Panc1 (cell line): ENCODE measurements around the gene SSR1. TPM values are rescaled to one million over a fixed set of nuclear protein-coding genes. Genes with fewer than 3 reads are reported as not detected.

Experiments
- ATAC-seq: fragments of 200-7000 bp; cut with Tn5 transposase; 2 replicates; pipeline ENCODE4 v1.9.1; 2020; ENCODE audit warnings: mild to moderate bottlenecking, moderate library complexity
- BruUV-seq: library from RNA; stranded (reverse); fragments of 400-500 nt; replicated peaks from 2 replicates; lab custom pipeline; 2021; lab: Mats Ljungman, UMichigan
- CTCF ChIA-PET: fragments of 300-600 bp; sonication (Branson Sonifier 250); formaldehyde crosslinking; loops from one replicate; lab custom pipeline; 2022; ENCODE audit warnings: antibody characterized with exemption; lab: Charles Lee
- POLR2A ChIA-PET: fragments of 300-600 bp; sonication (Branson Sonifier 250); formaldehyde crosslinking; loops from one replicate; lab custom pipeline; 2022; ENCODE audit warnings: antibody characterized with exemption; lab: Charles Lee
- DNase-seq: peaks from one replicate; pipeline ENCODE4 v3.0.0-alpha.2; 2010; ENCODE audit warnings: low read depth, low spot score
- H3K27ac ChIP-seq: 2 replicates; pipeline ENCODE4 v1.5.1; 2011; ENCODE audit warnings: mild to moderate bottlenecking, low read length, inconsistent platforms
- H3K27me3 ChIP-seq: fragments of 200-500 bp; sonication (Bioruptor generic); 2 replicates; pipeline ENCODE4 v1.6.0; 2014; ENCODE audit warnings: low read length, inconsistent platforms; ENCODE audit not compliant: control insufficient read depth, insufficient read depth
- H3K36me3 ChIP-seq: fragments of 200-500 bp; sonication (Bioruptor generic); 2 replicates; pipeline ENCODE4 v1.5.1; 2014; ENCODE audit warnings: inconsistent platforms, mild to moderate bottlenecking, low read length, moderate library complexity; ENCODE audit not compliant: control insufficient read depth, insufficient read depth
- H3K4me1 ChIP-seq: 2 replicates; pipeline ENCODE4 v1.5.1; 2011; ENCODE audit warnings: inconsistent platforms, mild to moderate bottlenecking, low read length, moderate library complexity; ENCODE audit not compliant: control insufficient read depth, insufficient read depth
- H3K4me3 ChIP-seq, 2 experiments: 2 replicates each; pipeline ENCODE4 v1.5.1; 2011 to 2012; ENCODE audit warnings: low read depth in 2 of 2, low read length in 2 of 2, mild to moderate bottlenecking in 2 of 2, inconsistent platforms in 1 of 2, moderate library complexity in 1 of 2
- H3K9me3 ChIP-seq: fragments of 200-500 bp; sonication (Bioruptor generic); 2 replicates; pipeline ENCODE4 v1.5.1; 2014; ENCODE audit warnings: low read depth, mild to moderate bottlenecking, inconsistent platforms, low read length, moderate library complexity; ENCODE audit not compliant: control insufficient read depth, insufficient read depth
- CTCF ChIP-seq: fragments of 450-650 bp; IDR thresholded peaks from 2 replicates; pipeline ENCODE4 v1.5.1; 2017; ENCODE audit warnings: mild to moderate bottlenecking
- POLR2AphosphoS5 ChIP-seq: IDR thresholded peaks from 2 replicates; pipeline ENCODE4 v1.6.1; 2012; ENCODE audit warnings: mild to moderate bottlenecking, low read depth, low read length, moderate library complexity
- REST ChIP-seq, 2 experiments: IDR thresholded peaks; 2 replicates each; pipeline ENCODE4 v1.6.1; 2011 to 2012; ENCODE audit warnings: low read depth in 2 of 2, control low read depth in 1 of 2, low read length in 1 of 2, mild to moderate bottlenecking in 1 of 2, moderate library complexity in 1 of 2; ENCODE audit not compliant: insufficient read depth in 1 of 2
- SIN3A ChIP-seq: IDR thresholded peaks from 2 replicates; pipeline ENCODE4 v1.6.1; 2012; ENCODE audit warnings: low read depth, mild to moderate bottlenecking, low read length, moderate library complexity, borderline replicate concordance; ENCODE audit not compliant: insufficient read depth
- TCF7L2 ChIP-seq: IDR thresholded peaks from 2 replicates; pipeline ENCODE4 v1.6.1; 2011; ENCODE audit warnings: mild to moderate bottlenecking, low read depth, low read length, inconsistent platforms
- in situ Hi-C: cut with HindIII; loops from 2 replicates; pipeline ENCODE4 v1.10.0; 2016; ENCODE audit warnings: low sequenced_read_pairs, low pct_unique_long_range_greater_than_20kb
- intact Hi-C: fragments of 100-400 bp; cut with micrococcal nuclease; formaldehyde crosslinking; loops from one replicate; pipeline ENCODE4 v1.10.0; 2022; ENCODE audit not compliant: unreplicated experiment
- total RNA-seq: library from RNA; stranded (reverse); gene quantifications from one replicate; pipeline ENCODE4 v1.2.1, GENCODE V29; 2021; ENCODE audit not compliant: unreplicated experiment

The SSR1 gene
- total RNA-seq, 1 experiment from 2014 or later = 119 TPM

GRCh38 chr6:7269816-7270215, 43.2 kb downstream of the SSR1 start:
- in situ Hi-C loops (no loop called here), intact Hi-C loops (no loop called here)
- no peak for TF ChIP-seq POLR2AphosphoS5
- TF ChIP-seq SIN3A = no peak
- TF ChIP-seq CTCF = no peak
- TF ChIP-seq REST (IDR thresholded peaks at IDR 0.05; ENCODE audit: insufficient read depth in 1 of 2, low read depth in 2 of 2, low read length in 1 of 2) = no peak
- TF ChIP-seq TCF7L2 = no peak
- Histone ChIP-seq H3K27me3 (no peaks in the 10 kb centered on the region), H3K4me3 (no peak overlapping the region), H3K27ac (no peak overlapping the region), H3K4me1 (no peaks in the 10 kb centered on the region), H3K9me3 (no peaks in the 10 kb centered on the region), H3K36me3 (no peaks in the 10 kb centered on the region)
- ATAC-seq (no peak), DNase-seq (no peak)
- ChIA-PET POLR2A (no interaction called here), CTCF (no interaction called here)
- no TSS peak for BruUV-seq

GRCh38 chr6:7268816-7269555, 44.0 kb downstream of the SSR1 start:
- CTCF ChIA-PET = no interaction called here
- no TSS peak for BruUV-seq
- POLR2A ChIA-PET = no interaction called here

More at GRCh38 chr6:7268816-7269555, 44.0 kb downstream of the SSR1 start:
- TF ChIP-seq CTCF (no peak), TCF7L2 (no peak)
- no peak for ATAC-seq
- H3K4me1 ChIP-seq = no peaks in the 10 kb centered on the region
- DNase-seq = no peak
- H3K27ac ChIP-seq = no peak overlapping the region
- H3K36me3 ChIP-seq = no peaks in the 10 kb centered on the region
- intact Hi-C loops = no loop called here
- H3K27me3 ChIP-seq = no peaks in the 10 kb centered on the region
- no peak overlapping the region for H3K4me3 ChIP-seq
- H3K9me3 ChIP-seq = no peaks in the 10 kb centered on the region
- in situ Hi-C loops = no loop called here
